Measurements from ENCODE around the gene OTOF. TPM values are rescaled to one million over a fixed set of nuclear protein-coding genes. Genes with fewer than 3 reads are reported as not detected.

OTOF gene
- total and polyA plus RNA-seq, 4 donors, result 0.03 to 0.09 (median 0.08) TPM; not detected in 1

GRCh38 chr2:26477126-26477910 lies 606 bp downstream of the OTOF start:
- no peak for ATAC-seq (ENCODE audit: insufficient read depth, low FRiP score)
- Histone ChIP-seq H3K27ac (ENCODE audit: low read depth in 1 of 2, low read length in 1 of 2) (no peak overlapping the region), H3K27me3 (ENCODE audit: control insufficient read depth in 3 of 3, insufficient read depth in 3 of 3, low read length in 2 of 3) (no peaks in the 10 kb centered on the region), H3K9ac (ENCODE audit: insufficient read depth in 1 of 2, low read length in 2 of 2) (no peak overlapping the region), H3K4me1 (ENCODE audit: control insufficient read depth in 5 of 5, insufficient read depth in 5 of 5, low read length in 5 of 5) (peaks cover 0 to 16% (median 2%) of the 10 kb centered on the region in 5 donors), H3K9me3 (ENCODE audit: control insufficient read depth in 4 of 4, insufficient read depth in 3 of 4, low read length in 3 of 4) (no peaks in the 10 kb centered on the region), H3K4me3 (no peak overlapping the region), H3K36me3 (ENCODE audit: control insufficient read depth in 4 of 4, insufficient read depth in 4 of 4, low read length in 4 of 4) (no peaks in the 10 kb centered on the region)
- no peak for TF ChIP-seq CTCF (IDR thresholded peaks at IDR 0.05; ENCODE audit: control extremely low read depth, extremely low read depth)
- DNase-seq, result no peak
- WGBS, 2 donors, result 47 to 49% methylated on average over 32 to 33 of the region's 33 CpGs

DNA sequence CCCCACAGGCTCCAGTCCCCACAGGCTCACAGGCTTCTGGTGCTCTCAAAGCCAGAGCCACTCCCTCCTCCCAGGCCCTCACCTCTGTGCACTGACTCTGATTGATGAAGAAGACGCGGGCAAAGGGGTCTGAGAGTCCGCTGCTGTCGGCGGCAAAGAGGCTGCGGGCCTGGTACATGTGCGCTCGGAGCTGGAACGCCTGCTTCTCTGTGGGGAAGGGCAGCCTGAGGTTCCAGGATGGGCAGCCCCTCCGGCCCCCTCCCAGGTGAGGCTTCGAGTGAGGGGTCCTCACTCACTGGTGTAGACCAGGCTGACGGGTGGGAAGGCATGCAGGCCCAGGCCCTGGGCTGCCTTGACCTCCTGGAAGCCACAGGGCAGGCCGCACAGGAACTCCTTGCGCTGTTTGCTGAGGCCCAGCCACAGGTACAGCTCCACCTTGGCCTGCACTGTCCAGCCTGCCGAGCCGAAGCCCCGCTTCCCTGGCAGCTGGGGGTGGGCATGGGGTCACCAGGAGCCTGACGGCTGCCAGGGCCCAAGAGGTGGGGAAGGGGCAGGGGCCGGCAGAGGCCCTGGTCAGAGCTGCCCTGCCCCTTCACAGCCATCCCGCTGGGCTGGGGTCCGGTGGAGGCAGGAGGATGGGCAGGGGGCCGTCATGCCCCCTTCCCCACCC lies 2.0 kb downstream of the OTOF start:
- H3K27me3 ChIP-seq (ENCODE audit: control insufficient read depth in 3 of 3, insufficient read depth in 3 of 3, low read length in 2 of 3), result no peaks in the 10 kb centered on the region
- no peak overlapping the region for H3K4me3 ChIP-seq
- DNase-seq, result no peak
- peaks cover 0 to 2% (median 0%) of the 10 kb centered on the region in 4 donors for H3K9me3 ChIP-seq (ENCODE audit: control insufficient read depth in 4 of 4, insufficient read depth in 3 of 4, low read length in 3 of 4)
- H3K4me1 ChIP-seq (ENCODE audit: control insufficient read depth in 5 of 5, insufficient read depth in 5 of 5, low read length in 5 of 5), result peaks cover 0 to 12% (median 1%) of the 10 kb centered on the region in 5 donors
- ATAC-seq (ENCODE audit: insufficient read depth, low FRiP score), result no peak
- no peak overlapping the region for H3K27ac ChIP-seq (ENCODE audit: low read depth in 1 of 2, low read length in 1 of 2)
- TF ChIP-seq CTCF (IDR thresholded peaks at IDR 0.05; ENCODE audit: control extremely low read depth, extremely low read depth), result no peak
- WGBS, 2 donors, result 81 to 92% methylated on average over 20 to 22 of the region's 22 CpGs
- no peak overlapping the region for H3K9ac ChIP-seq (ENCODE audit: insufficient read depth in 1 of 2, low read length in 2 of 2)
- H3K36me3 ChIP-seq (ENCODE audit: control insufficient read depth in 4 of 4, insufficient read depth in 4 of 4, low read length in 4 of 4), result no peaks in the 10 kb centered on the region

DNA sequence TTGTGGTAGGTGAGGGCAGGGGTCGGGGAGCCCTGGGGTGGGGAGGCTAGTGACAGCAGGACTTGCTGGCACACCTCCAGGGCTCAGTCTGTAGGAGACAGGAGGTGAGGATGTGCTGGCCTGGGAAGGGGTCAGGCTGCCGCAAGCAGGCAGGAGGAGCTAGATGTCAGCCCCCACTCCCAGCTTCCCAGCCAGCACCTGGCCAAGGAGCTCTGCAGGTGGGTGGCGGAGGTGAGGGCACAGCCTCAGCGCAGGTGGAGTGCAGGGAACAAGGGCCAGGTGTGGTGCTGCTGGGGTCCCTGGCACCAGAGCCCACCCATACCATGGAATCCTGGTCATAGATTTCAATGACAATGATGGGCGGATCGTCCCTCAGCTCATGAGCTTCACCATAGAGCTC lies 2.9 kb downstream of the OTOF start:
- DNase-seq (no peak), ATAC-seq (ENCODE audit: insufficient read depth, low FRiP score) (no peak)
- Histone ChIP-seq H3K4me1 (ENCODE audit: control insufficient read depth in 5 of 5, insufficient read depth in 5 of 5, low read length in 5 of 5) (peaks cover 0 to 9% (median 0%) of the 10 kb centered on the region in 5 donors), H3K27me3 (ENCODE audit: control insufficient read depth in 3 of 3, insufficient read depth in 3 of 3, low read length in 2 of 3) (no peaks in the 10 kb centered on the region), H3K36me3 (ENCODE audit: control insufficient read depth in 4 of 4, insufficient read depth in 4 of 4, low read length in 4 of 4) (no peaks in the 10 kb centered on the region), H3K4me3 (no peak overlapping the region), H3K9ac (ENCODE audit: insufficient read depth in 1 of 2, low read length in 2 of 2) (no peak overlapping the region), H3K27ac (ENCODE audit: low read depth in 1 of 2, low read length in 1 of 2) (no peak overlapping the region), H3K9me3 (ENCODE audit: control insufficient read depth in 4 of 4, insufficient read depth in 3 of 4, low read length in 3 of 4) (peaks cover 0 to 2% (median 0%) of the 10 kb centered on the region in 4 donors)
- TF ChIP-seq CTCF (IDR thresholded peaks at IDR 0.05; ENCODE audit: control extremely low read depth, extremely low read depth), result no peak
- 92% methylated on average over 6 of the region's 6 CpGs for WGBS, 2 donors
